ENCODE results near the gene CSMD2. TPM values are rescaled to one million over a fixed set of nuclear protein-coding genes. Genes with fewer than 3 reads are reported as not detected.
A peak's percentile ranks its signal among the peaks of the same experiment; 100 is the strongest.

Gene CSMD2
- total RNA-seq, 4 donors from 2014 or later, result 0.09 to 0.20 TPM; not detected in 2

DNA sequence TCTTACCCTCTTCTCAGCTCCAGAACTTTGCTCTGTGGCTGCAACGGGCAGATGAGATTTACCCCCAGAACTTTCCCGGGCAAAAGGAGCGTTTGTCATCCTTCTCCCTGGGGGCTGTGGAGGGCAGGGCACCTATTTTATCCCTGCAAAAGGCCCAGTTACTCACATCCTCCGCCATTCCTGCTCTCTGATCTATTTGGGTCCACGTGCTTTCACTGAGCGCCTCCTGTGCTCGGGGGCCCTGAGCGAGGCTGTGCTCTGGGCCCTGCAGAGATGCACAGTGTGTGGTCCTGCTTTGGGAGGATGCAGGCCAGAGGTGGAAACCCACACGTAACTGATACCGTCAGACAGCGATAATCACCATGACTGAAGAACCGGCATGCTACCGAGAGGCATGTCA, 2.4 kb upstream of the CSMD2 start:
- in situ Hi-C loops (cut with MboI; ENCODE audit: low sequenced_read_pairs in 4 of 4), result loop anchor here in 1 of 4 donors (25.0 kb wide), 2 partner anchors 430 to 530 kb away; no protein-coding TSS in a partner anchor
- intact Hi-C loops (cut with DNase I; ENCODE audit: low total_unique reads), result no loop called here
- Histone ChIP-seq H3K4me1 (peaks cover 10 to 11% of the 10 kb centered on the region in 2 donors), H3K4me3 (no peak overlapping the region), H3K27me3 (peaks cover 45 to 52% (median 50%) of the 10 kb centered on the region in 3 donors), H3K27ac (no peak overlapping the region), H3K9me3 (no peaks in the 10 kb centered on the region), H3K36me3 (no peaks in the 10 kb centered on the region)
- ATAC-seq, result no peak
- DNase-seq, result no peak
- TF ChIP-seq, protein P1, sequence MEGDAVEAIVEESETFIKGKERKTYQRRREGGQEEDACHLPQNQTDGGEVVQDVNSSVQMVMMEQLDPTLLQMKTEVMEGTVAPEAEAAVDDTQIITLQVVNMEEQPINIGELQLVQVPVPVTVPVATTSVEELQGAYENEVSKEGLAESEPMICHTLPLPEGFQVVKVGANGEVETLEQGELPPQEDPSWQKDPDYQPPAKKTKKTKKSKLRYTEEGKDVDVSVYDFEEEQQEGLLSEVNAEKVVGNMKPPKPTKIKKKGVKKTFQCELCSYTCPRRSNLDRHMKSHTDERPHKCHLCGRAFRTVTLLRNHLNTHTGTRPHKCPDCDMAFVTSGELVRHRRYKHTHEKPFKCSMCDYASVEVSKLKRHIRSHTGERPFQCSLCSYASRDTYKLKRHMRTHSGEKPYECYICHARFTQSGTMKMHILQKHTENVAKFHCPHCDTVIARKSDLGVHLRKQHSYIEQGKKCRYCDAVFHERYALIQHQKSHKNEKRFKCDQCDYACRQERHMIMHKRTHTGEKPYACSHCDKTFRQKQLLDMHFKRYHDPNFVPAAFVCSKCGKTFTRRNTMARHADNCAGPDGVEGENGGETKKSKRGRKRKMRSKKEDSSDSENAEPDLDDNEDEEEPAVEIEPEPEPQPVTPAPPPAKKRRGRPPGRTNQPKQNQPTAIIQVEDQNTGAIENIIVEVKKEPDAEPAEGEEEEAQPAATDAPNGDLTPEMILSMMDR (IDR thresholded peaks at IDR 0.05 in 4 of 5, conservative IDR thresholded peaks at IDR 0.05 in 1 of 5), result no peak
- no peak for TF ChIP-seq POLR2A (IDR thresholded peaks at IDR 0.05)

DNA sequence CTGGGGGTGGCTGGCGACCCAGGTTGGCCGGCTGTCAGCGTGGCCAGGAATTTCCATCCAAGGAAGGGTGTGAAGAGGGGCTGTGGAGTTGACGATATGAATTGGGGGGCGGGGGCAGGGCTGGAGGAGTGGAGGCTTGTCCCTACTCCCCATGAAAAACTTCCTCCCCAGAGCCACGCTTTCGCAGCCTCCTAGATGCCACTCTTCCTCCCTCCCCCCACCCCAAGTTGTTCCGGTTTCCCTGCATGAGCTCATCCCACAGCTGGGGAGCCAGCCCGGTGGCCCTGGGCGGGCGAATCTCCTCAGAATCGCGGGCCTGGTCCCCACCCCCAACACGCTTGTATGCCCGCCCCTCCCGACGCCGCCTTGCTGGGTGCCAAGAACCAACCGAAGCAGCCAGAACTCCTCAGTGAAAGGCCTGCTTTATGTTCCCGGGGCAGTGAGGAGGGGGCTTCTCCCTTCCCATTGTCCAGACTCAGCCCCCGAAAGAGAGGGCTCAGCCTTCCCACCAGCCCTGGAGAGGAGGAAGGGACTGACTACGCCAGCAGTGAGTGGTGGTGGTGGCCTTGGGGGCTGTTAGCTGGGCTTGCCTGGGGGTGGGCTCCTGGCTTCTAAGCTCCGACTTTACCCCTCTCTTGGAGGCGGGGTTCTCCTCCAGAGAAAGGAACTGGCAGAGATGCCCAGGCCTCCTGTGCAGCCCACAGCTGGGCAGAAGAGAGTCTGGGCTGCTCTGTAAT, 1.8 kb upstream of the CSMD2 start:
- Histone ChIP-seq H3K9me3 (no peaks in the 10 kb centered on the region), H3K4me1 (peaks cover 10 to 11% of the 10 kb centered on the region in 2 donors), H3K36me3 (no peaks in the 10 kb centered on the region), H3K4me3 (no peak overlapping the region), H3K27ac (no peak overlapping the region), H3K27me3 (peaks cover 45 to 57% (median 56%) of the 10 kb centered on the region in 3 donors)
- TF ChIP-seq POLR2A (IDR thresholded peaks at IDR 0.05), result no peak
- TF ChIP-seq, protein P1 (IDR thresholded peaks at IDR 0.05 in 4 of 5, conservative IDR thresholded peaks at IDR 0.05 in 1 of 5), result no peak
- no peak for DNase-seq
- in situ Hi-C loops (cut with MboI; ENCODE audit: low sequenced_read_pairs in 4 of 4) (loop anchor here in 1 of 4 donors (25.0 kb wide), 2 partner anchors 429 to 529 kb away; no protein-coding TSS in a partner anchor), intact Hi-C loops (cut with DNase I; ENCODE audit: low total_unique reads) (no loop called here)
- ATAC-seq, result no peak

DNA sequence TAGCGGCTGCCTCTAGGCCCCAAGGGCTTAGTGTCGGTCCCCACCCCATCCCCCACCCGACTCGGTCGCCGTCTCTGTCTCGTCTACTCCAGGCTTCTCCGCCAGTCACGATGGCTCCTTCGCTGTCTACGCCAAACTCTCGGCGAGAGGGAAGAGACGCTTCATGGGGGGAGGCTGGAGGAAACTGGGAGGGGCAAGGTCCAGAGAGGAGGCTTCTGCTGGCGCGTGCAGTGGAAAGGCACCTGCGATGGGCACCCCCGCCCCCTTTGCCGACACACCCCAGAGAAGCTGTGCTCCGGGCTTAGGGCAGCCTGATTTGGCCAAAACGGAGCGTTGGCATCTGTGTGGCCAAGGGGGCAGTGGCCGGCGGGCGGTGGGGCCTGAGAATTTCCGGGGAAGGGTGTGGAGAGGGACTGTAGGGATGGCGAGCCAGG, 1.2 kb upstream of the CSMD2 start:
- H3K4me1 ChIP-seq, result peaks cover 10 to 11% of the 10 kb centered on the region in 2 donors
- no peaks in the 10 kb centered on the region for H3K36me3 ChIP-seq
- in situ Hi-C loops (cut with MboI; ENCODE audit: low sequenced_read_pairs in 4 of 4), result loop anchor here in 1 of 4 donors (25.0 kb wide), 2 partner anchors 429 to 529 kb away; no protein-coding TSS in a partner anchor
- no peak for ATAC-seq
- H3K27me3 ChIP-seq, result peaks cover 48 to 63% (median 61%) of the 10 kb centered on the region in 3 donors
- H3K27ac ChIP-seq, result no peak overlapping the region
- DNase-seq, result no peak
- H3K9me3 ChIP-seq, result no peaks in the 10 kb centered on the region
- intact Hi-C loops (cut with DNase I; ENCODE audit: low total_unique reads), result no loop called here
- no peak for TF ChIP-seq POLR2A (IDR thresholded peaks at IDR 0.05)
- TF ChIP-seq, protein P1 (IDR thresholded peaks at IDR 0.05 in 4 of 5, conservative IDR thresholded peaks at IDR 0.05 in 1 of 5), result no peak
- no peak overlapping the region for H3K4me3 ChIP-seq

DNA sequence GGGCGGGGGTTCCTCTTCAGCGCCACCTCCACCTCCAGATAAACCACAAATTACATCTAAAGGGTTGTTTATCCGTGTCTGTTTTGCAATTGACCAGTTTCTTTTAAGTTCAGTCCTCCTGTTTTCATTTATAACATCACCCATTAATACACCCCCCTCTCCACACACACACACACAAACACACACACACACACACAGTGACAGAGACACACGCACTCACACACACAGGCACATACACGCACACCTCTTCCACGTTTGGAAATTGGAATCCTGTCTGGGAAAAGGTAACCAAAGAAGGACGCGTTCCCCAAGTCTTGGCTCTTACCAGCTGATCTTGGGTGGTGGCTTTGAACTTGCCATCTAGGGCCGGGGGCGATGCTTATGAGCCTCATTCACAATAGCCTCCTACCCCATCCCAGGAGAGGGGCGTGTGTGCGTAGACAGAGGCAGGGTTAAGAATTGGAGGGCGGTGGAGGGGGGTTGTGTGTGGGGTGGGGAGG, 442 bp upstream of the CSMD2 start:
- Histone ChIP-seq H3K36me3 (no peaks in the 10 kb centered on the region), H3K27me3 (peaks cover 48 to 66% (median 66%) of the 10 kb centered on the region in 3 donors), H3K4me1 (peaks cover 10 to 11% of the 10 kb centered on the region in 2 donors), H3K9me3 (no peaks in the 10 kb centered on the region), H3K4me3 (peak overlapping the region; percentile 24 to 46 (median 36)), H3K27ac (no peak overlapping the region)
- TF ChIP-seq POLR2A (IDR thresholded peaks at IDR 0.05), result no peak
- TF ChIP-seq, protein P1 (IDR thresholded peaks at IDR 0.05 in 4 of 5, conservative IDR thresholded peaks at IDR 0.05 in 1 of 5), result no peak
- no peak for ATAC-seq
- no peak for DNase-seq
- in situ Hi-C loops (cut with MboI; ENCODE audit: low sequenced_read_pairs in 4 of 4) (loop anchor here in 1 of 4 donors (25.0 kb wide), 2 partner anchors 428 to 528 kb away; no protein-coding TSS in a partner anchor), intact Hi-C loops (cut with DNase I; ENCODE audit: low total_unique reads) (no loop called here)

Data from gastrocnemius medialis (tissue), 4 donors.